Heart left ventricle (tissue), 13 donors: ENCODE data around the gene MEN1.

Experiments
- CTCF ChIP-seq, 12 donors: fragments of 200-600 bp; sonication (generic) in 4 of 12; IDR thresholded peaks; one replicate each; pipeline versions ENCODE4 v1.5.0 to v1.8.0; 2018 to 2022; ENCODE audit warnings: antibody characterized with exemption in 12 of 12, mild to moderate bottlenecking in 5 of 12
- POLR2A ChIP-seq, 2 donors: fragments of 450-650 bp; IDR thresholded peaks; one replicate each; pipeline ENCODE4 v1.6.1; 2017; ENCODE audit warnings: antibody characterized with exemption in 2 of 2, mild to moderate bottlenecking in 2 of 2, moderate library complexity in 2 of 2
- donor health status: ischemic (EF 13 %, LVEDD 7.1; RV severe dilation, severe dysfunction).
- donor health status: DM: no; HTN: yes; CAD: no.
- donor health status: DM: no; HTN: no; CAD: no.
- donor health status: ischemic (EF 25% LVEDD 6.9; RV normal size, moderate dysfunction).
- donor health status: ischemic (EF 25% LVEDD 5.7; RV mildly dilated, moderate dysfunction).
- donor health status: ischemic (EF 35%, LVEDD 5.7; RV mildly dilated, moderate dysfunction).
- donor health status: nonischemic (EF 11% LVEDD 7.7; RV severe dilation, severe dysfunction).
- donor health status: DM: yes; HTN: yes; CAD: no.
- donor health status: PGD.
- donor health status: ischemic (EF 29% LVEDD 5.4; RV normal size, mild dysfunction).
- donor health status: nonischemic (EF 23%, LVEDD 6.1; RV moderate dilation, normal function).

DNA sequence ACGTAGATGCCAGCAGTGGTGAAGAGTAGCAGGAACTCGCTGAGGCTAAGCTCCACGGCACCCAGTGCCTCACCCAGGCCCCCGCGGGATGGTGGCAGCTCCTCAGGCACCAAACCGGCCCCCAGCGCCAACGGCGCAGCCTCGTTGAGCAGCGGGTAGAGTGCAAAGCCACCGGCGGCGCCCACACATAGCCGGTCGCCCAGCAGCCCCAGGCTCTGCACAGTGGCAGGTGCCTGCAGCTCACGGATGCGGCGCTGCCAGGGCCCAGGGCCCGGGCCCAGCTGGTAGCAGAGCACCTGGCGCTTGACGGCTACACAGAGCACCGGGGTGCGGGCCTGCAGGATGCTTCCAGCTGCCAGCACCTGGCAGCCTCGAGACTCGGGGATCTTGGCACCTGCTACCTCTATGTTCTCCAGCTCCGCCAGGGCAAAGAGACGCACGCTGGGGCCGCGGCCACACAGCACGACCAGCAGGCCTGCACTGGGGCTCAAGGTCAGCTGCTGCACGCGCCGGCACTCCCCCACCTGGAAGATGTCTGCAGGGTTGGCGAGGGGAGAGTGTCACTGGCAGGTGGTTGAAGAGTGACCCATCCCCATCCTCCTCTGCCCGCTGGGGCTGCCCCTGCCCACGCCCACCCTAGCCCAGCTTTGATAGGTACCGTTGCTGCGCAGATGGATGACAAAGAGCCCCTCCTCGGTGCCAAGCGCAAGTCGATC is 19.3 kb upstream of the MEN1 start:
- TF ChIP-seq POLR2A (IDR thresholded peaks at IDR 0.05) = no peak
- no peak for TF ChIP-seq CTCF (IDR thresholded peaks at IDR 0.05)
